ENCODE results near the gene DMXL1.
"Not testable (repeated sequence)": the region's sequence is repeated elsewhere in the genome, so short reads cannot be mapped to it uniquely, and the experiment has no call there.

DMXL1 gene

DNA sequence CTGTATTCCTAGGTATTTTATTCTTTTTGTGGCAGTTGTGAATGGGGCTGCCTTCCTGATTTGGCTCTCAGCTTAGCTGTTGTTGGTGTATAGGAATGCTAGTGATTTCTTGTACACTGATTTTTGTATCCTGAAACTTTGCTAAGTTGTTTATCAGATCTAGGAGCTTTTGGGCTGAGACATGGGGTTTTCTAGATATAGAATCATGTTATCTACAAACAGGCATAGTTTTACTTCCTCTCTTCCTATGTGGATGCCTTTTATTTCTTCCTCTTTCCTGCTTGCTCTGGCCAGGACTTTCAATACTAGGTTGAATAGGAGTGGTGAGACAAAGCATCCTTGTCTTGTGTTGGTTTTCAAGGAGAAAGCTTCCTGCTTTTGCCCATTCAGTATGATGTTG is 129.9 kb downstream of the DMXL1 start:
- no peak for DNase-seq (ENCODE audit: low read depth in 2 of 2)

DNA sequence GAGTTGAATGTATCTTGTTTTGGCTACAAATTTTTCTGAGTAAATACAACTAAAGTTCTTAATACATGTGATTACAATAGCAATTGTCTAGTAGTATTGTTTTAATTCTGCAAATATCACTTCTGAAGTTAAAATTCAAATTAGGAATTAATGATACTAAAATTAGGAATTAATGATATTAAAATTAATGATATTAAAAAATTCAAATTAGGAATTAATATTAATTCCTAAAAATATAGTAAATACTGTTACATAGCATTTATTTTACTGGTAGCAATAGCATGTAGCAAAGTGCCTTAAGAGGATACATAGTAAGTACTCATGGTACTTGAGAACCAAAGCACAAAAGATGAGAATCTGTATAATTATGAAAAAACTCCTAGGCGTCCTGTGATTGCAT is 136.2 kb downstream of the DMXL1 start:
- no peak for DNase-seq (ENCODE audit: low read depth in 2 of 2)

- no peak for DNase-seq (ENCODE audit: low read depth in 2 of 2)
Observed at GRCh38 chr5:119212026-119212425, 141.1 kb downstream of the DMXL1 start.

DNA sequence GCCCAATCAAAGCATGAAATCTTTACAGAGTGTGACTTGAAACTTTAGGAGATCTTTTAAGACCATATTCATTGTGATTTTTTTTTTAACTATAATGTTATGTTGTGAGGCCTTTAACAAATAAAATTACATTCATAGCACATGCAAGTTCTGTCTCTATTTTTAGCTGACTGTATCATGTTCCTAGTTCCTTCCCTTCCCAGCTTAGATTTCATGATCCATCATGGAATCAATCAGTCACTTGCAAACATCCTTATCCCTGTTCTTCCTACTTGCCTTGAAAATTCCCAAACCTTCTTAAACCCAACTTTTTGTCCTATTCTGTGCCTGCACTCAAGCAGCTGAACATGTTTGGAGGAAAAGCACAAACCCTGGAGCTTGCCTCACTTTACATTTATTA is 141.8 kb downstream of the DMXL1 start:
- no peak for DNase-seq (ENCODE audit: low read depth in 2 of 2)

DNA sequence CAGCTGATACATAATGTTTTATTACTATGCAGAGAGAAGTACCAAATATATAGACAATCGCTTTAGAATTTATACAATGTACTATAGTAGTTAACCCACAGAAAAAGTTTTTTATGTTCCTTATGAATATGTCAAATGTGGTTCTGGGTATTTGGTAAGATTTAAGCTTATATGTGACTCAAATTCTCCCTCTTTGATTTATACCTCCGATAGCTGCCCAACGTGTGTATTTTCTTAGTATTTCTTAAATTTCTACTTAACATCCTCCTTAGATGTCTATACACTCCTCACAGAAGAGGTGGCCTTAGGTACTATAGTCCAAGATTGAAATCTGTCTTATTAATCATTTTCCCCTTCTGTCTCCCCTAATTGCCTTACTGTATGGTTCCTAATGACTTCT is 146.3 kb downstream of the DMXL1 start:
- no peak for DNase-seq (ENCODE audit: low read depth in 2 of 2)

DNA sequence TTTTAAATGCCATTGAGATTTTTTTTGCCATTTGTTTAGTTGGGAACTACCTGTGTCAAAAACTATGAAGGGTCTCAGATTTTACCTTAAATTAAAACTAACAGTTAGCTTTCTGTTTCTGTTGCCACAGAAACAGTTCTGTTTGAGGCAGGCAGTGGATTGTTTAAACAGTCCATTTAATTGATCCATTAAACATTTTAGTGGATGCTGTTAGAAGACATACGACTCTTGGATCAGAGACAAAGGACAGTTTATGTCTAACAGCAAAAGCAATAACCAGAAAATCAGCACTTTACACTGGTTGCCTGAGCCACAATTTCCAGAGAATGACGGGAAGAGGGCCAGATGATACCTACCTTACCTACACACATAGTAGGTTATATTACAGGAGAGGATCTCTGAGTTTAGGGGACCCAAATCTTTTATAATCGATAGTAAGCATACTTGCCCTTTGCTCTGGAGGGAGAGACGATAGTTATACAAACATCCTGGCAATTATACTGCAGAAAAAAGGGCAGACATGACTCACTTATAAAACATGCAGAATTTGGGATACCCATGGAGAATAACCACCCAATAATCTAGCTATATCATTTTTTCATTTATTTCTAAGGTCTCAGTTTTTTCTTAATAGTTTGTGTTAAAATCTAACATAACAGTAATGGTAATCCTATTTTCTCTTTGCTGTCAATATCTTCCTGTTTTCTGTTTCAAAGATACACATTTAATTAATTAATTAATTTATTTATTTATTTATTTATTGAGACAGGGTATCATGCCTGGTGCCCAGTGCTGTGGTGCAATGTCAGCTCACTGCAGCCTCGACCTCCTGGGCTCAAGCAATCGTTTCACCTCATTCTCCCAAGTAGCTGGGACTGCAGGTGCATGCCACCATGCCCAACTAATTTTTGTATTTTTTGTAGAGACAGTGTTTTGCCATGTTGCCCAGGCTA is 148.2 kb downstream of the DMXL1 start:
- DNase-seq (ENCODE audit: low read depth in 2 of 2) = no peak

- DNase-seq (ENCODE audit: low read depth in 2 of 2) = no peak
Observed at GRCh38 chr5:119220576-119221197, 149.8 kb downstream of the DMXL1 start.

- DNase-seq (ENCODE audit: low read depth in 2 of 2) = no peak
Observed at GRCh38 chr5:119221330-119221729, 150.4 kb downstream of the DMXL1 start.

DNA sequence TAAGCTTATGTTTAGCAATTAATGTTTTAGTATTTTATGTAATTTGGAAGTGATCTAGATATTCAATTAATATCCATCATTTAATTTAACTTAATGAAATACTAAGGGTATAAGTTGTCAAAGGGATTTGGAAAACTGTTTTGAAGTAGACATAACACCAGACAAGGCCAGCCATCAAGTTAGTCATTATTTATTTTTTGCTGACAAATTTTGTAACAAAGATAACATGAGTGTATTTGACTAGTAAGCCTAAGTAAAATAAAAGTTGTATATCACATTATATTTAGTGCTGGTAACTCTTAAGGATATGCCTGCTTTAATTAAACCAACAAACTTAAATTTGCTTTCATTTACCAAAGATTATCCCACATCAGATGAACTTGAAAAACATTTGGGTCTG is 159.1 kb downstream of the DMXL1 start:
- DNase-seq (ENCODE audit: low read depth in 2 of 2) = no peak

DNA sequence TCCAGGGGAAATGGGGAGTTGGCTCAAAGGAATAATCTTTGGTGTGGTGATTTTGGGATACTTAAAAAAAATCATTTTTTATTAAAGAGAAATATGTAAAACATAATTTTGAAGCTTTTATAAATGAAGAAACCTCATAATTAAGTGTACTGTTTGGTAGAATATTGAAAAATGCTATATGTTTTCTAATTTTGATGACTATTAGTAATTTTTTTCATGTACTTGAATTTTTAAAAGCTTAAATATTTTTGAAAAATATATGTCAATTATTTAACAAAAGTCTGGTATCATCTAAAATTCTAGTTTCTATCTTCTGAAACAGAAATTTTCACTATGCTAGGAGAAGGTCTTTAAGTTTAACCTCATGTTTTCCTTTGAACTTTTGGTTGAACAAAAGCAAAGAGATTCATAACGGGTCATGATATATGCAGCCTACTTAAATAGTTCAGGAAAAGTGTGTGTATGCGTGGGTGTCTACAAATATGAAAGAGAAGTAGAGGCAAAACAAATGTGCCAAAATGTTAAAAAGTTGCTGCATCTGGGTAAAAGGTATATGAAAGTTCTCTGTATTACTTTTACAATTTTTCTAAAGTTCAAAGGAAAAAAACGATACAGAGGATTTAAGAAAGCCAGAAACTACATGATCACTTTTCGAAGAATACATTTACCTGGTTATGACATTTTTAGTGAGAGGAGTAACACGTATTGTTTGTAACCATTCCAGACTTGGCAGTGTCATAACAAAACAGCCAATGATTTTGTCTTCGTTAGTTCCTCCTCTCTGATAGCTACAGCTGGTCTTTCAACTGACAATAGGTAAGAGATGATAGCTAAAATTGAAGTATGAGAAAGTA is 167.6 kb downstream of the DMXL1 start:
- no peak for DNase-seq (ENCODE audit: low read depth in 2 of 2)

DNA sequence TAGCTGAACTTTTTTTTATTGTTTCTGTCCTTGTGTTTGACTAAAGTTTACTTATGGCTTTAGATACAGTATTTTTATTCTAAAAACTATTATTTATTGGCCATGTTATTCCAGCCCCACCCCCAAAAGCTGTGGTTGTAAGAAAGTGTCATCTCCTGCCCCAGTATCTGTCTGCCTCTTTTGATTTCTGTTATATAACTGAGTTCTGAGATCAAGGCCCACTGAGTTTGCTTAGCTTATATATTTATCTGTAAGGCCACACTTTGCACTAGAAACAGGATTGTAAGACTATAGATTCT is 168.2 kb downstream of the DMXL1 start:
- no peak for DNase-seq (ENCODE audit: low read depth in 2 of 2)

DNA sequence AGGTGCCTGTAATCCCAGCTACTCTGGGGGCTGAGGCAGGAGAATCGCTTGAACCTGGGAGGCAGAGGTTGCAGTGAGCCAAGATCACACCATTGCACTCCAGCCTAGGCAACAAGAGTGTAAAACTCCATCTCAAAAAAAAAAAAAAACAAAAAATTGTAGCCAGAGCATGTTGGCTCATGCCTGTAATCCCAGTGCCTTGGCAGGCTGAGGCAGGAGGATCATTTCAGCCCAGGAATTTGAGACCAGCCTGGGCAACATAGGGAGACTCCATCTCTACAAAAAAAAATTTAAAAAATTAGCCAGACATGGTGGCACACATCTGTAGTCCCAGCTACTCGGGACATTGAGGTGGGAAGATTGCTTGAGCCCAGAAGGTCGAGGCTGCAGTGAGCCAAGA is 168.9 kb downstream of the DMXL1 start:
- DNase-seq (ENCODE audit: low read depth in 2 of 2) = not testable (repeated sequence)

GRCh38 chr5:119243888-119244287 is 173.0 kb downstream of the DMXL1 start:
- no peak for DNase-seq (ENCODE audit: low read depth in 2 of 2)

DNA sequence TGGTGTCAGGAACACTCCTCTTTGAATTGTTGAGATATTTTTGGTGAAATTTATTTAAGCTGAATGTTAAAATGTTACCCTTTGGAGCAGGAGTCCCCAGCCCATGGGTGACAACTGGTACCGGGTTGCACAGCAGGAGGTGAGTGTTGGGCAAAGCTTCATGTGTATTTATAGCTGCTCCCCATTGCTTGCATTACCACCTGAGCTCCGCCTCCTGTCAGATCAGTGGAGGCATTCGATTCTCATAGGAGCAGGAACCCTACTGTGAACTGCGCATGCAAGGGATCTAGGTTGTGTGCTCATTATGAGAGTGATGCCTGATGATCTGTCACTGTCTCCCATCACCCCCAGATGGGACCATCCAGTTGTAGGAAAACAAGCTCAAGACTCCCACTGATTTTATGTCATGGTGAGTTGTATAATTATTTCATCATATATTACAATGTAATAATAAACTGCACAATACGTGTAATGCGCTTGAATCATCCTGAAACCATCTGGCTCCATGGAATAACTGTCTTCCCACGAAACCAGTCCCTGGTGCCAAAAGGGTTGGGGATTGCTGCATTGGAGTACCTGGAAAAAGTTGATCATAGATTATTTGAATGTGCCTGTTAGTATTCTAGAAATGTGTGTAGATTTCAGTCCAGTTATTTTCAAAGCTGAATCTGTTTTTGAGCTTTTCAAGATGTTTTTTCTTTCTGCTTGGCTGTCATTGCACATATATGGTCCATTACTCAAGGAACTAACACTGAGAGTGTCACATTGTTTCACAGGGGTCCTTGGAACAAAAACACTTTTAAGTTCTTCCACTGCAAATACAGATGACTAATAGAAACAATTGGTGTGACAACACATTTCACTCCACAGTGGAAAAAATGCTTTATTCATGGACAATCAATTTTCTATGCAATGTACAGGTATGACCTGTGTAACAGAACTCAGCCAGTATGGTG is 180.3 kb downstream of the DMXL1 start:
- DNase-seq (ENCODE audit: low read depth in 2 of 2) = no peak

- DNase-seq (ENCODE audit: low read depth in 2 of 2) = no peak
Observed at GRCh38 chr5:119255571-119256356, 184.9 kb downstream of the DMXL1 start.

DNA sequence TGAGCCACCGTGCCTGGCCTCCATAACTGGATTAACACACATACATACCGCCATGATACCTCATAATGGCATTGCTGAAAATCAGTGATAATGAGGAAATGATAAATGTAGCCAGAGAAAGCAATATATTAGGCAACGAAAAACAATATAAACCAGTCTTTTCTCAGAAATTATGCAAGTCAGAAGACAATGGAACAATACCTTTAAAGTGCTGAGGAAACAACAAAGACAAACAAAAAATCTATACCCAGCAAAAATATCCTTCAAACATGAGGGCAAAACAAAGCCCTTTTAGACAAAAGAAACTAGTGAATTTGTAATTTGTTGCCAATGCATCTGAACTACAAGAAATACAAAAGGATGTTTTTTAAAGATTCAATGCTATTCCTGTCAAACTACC is 186.7 kb downstream of the DMXL1 start:
- DNase-seq (ENCODE audit: low read depth in 2 of 2) = no peak

DNA sequence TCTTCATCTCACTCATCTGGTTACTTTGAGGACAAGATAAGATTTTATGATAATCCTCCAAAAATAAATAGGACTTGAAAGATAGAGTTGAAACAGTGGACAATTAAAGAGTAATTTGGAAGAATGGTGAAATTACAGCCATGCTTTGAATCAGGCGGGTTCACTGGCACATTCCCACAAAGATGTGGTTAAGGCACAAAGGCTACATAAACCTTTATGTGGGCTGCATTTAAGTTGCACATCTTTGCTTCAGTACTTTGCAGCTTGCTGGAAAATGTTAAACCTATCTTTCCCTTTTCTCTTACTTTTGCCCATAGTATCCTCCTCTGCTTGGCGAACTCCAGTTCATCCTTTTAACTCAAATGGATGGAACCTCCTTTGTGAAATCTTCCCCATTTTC is 192.8 kb downstream of the DMXL1 start:
- no peak for DNase-seq (ENCODE audit: low read depth in 2 of 2)

DNA sequence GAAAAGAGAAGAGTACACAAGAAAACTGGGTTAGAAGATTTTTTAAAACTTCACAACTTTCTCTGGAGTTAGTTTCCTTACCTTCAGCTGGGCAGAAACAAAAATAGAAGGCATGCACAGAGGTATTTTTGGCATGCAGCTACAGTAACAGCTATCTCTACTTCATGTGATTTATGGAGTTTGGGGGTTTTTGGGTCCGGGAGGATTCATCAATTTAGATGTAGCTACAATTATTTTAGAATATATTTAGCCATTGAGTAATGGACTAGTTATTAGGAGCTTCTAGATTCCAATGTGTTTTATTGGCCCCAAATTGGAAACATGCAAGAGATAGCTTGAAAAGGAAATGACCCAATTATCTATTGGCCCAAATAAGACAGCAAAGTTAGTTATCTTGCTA is 193.3 kb downstream of the DMXL1 start:
- DNase-seq (ENCODE audit: low read depth in 2 of 2) = no peak

- DNase-seq (ENCODE audit: low read depth in 2 of 2) = peak; percentile 43 to 63
Observed at GRCh38 chr5:119267958-119268386, 197.1 kb downstream of the DMXL1 start.

- DNase-seq (ENCODE audit: low read depth in 2 of 2) = peak; percentile 97
Observed at GRCh38 chr5:119268387-119269060, 197.6 kb downstream of the DMXL1 start.

All from stimulated activated CD4-positive, alpha-beta T cell treated with anti-CD3 and anti-CD28 coated beads, Interleukin-12 subunit alpha, Interleukin-12 subunit beta, amount 100 ng/mL, for 24 hours (primary cell).